Upper lobe of left lung (tissue), 6 donors: ENCODE measurements around the gene APOBEC3F. TPM values are rescaled to one million over a fixed set of nuclear protein-coding genes. Genes with fewer than 3 reads are reported as not detected.
A peak's percentile ranks its signal among the peaks of the same experiment; 100 is the strongest.

Experiments used
- ATAC-seq, 2 donors: fragments of 200-7000 bp; cut with Tn5 transposase; one replicate each; pipeline ENCODE4 v1.9.1; 2022; ENCODE audit warnings: mild to moderate bottlenecking in 2 of 2, moderate library complexity in 2 of 2; ENCODE audit not compliant: low FRiP score in 2 of 2
- DNase-seq, 2 donors: peaks; one replicate each; pipeline ENCODE4 v3.0.0-alpha.2; 2019 to 2020
- H3K27ac ChIP-seq, 4 donors: fragments of 200-600 bp; sonication (generic); one replicate each; pipeline ENCODE4 v1.5.1; 2016 to 2019
- H3K27me3 ChIP-seq, 4 donors: fragments of 200-600 bp; sonication (generic); one replicate each; pipeline ENCODE4 v1.5.1; 2017 to 2019
- H3K36me3 ChIP-seq, 4 donors: fragments of 200-600 bp; sonication (generic); one replicate each; pipeline ENCODE4 v1.5.1; 2016 to 2019
- H3K4me1 ChIP-seq, 4 donors: fragments of 200-600 bp; sonication (generic); one replicate each; pipeline ENCODE4 v1.5.1; 2018 to 2019
- H3K4me3 ChIP-seq, 4 donors: fragments of 200-600 bp; sonication (generic); one replicate each; pipeline ENCODE4 v1.5.1; 2017 to 2019; ENCODE audit warnings: mild to moderate bottlenecking in 2 of 4, moderate library complexity in 1 of 4
- H3K9me3 ChIP-seq, 4 donors: fragments of 200-600 bp; sonication (generic); one replicate each; pipeline ENCODE4 v1.5.1; 2018 to 2019
- CTCF ChIP-seq, 6 experiments: fragments of 450-650 bp in 4 of 6; fragments of 200-600 bp in 2 of 6; sonication (generic) in 2 of 6; IDR thresholded peaks; one replicate each; pipeline ENCODE4 v1.5.1; 2016 to 2019; ENCODE audit warnings: antibody characterized with exemption in 6 of 6
- EP300 ChIP-seq, 4 donors: sonication (generic); formaldehyde crosslinking; IDR thresholded peaks; one replicate each; pipeline ENCODE4 v1.5.1; 2017; ENCODE audit warnings: antibody characterized with exemption in 4 of 4, control low read depth in 2 of 4
- POLR2A ChIP-seq, 4 donors: fragments of 450-650 bp; IDR thresholded peaks; one replicate each; pipeline ENCODE4 v1.5.1; 2016 to 2017; ENCODE audit warnings: antibody characterized with exemption in 4 of 4, mild to moderate bottlenecking in 2 of 4
- POLR2AphosphoS5 ChIP-seq, 2 donors: sonication (generic); formaldehyde crosslinking; IDR thresholded peaks; one replicate each; pipeline ENCODE4 v1.5.1; 2017; ENCODE audit warnings: antibody characterized with exemption in 2 of 2
- WGBS, 2 donors: methylation state at CpG; one replicate each; pipeline ENCODE4 v1.1.5; 2017 to 2018; 5-methylcytosine and 5-hydroxymethylcytosine counted together
- total RNA-seq, 6 donors: library from RNA; depleted of rRNA in 4 of 6; stranded (reverse); fragments of >200 nt in 4 of 6; gene quantifications; one replicate each; pipeline versions ENCODE4 v1.1.0 to v1.2.1, GENCODE V29; 2016 to 2021
- donor health status: DM: no; HTN: no; CAD: no; lungs with moderate emphysema.
- donor health status: DM: no; HTN: yes; CAD: no; lungs with severe emphysema.

Gene APOBEC3F
- total RNA-seq, 6 donors from 2014 or later = 4.0 to 12.0 (median 6.5) TPM

- H3K36me3 ChIP-seq = no peaks in the 10 kb centered on the region
- no peak for ATAC-seq
- H3K4me3 ChIP-seq = no peak overlapping the region
- TF ChIP-seq POLR2A (IDR thresholded peaks at IDR 0.05) (no peak), CTCF (IDR thresholded peaks at IDR 0.05) (no peak), EP300 (IDR thresholded peaks at IDR 0.05) (no peak), POLR2AphosphoS5 (IDR thresholded peaks at IDR 0.05) (no peak)
- peaks cover 0 to 8% (median 0%) of the 10 kb centered on the region in 4 donors for H3K4me1 ChIP-seq
- WGBS, 2 donors = 68 to 74% methylated on average over 19 to 23 of the region's 23 CpGs
- H3K27me3 ChIP-seq = no peaks in the 10 kb centered on the region
- peak overlapping the region; percentile 7 to 64 (median 44) for H3K27ac ChIP-seq
- H3K9me3 ChIP-seq = no peaks in the 10 kb centered on the region
- no peak for DNase-seq
Observed at GRCh38 chr22:39091126-39092081, 50.7 kb downstream of the APOBEC3F start.

GRCh38 chr22:39092111-39092862 is 51.6 kb downstream of the APOBEC3F start:
- ATAC-seq (no peak), DNase-seq (no peak)
- Histone ChIP-seq H3K4me1 (peaks cover 4 to 16% (median 7%) of the 10 kb centered on the region in 4 donors), H3K4me3 (no peak overlapping the region), H3K27me3 (no peaks in the 10 kb centered on the region), H3K9me3 (no peaks in the 10 kb centered on the region), H3K27ac (peak overlapping the region; percentile 7 to 64 (median 44)), H3K36me3 (no peaks in the 10 kb centered on the region)
- TF ChIP-seq POLR2AphosphoS5 (IDR thresholded peaks at IDR 0.05) (no peak), CTCF (IDR thresholded peaks at IDR 0.05) (no peak)
- 47 to 62% methylated on average over 8 of the region's 8 CpGs for WGBS, 2 donors

DNA sequence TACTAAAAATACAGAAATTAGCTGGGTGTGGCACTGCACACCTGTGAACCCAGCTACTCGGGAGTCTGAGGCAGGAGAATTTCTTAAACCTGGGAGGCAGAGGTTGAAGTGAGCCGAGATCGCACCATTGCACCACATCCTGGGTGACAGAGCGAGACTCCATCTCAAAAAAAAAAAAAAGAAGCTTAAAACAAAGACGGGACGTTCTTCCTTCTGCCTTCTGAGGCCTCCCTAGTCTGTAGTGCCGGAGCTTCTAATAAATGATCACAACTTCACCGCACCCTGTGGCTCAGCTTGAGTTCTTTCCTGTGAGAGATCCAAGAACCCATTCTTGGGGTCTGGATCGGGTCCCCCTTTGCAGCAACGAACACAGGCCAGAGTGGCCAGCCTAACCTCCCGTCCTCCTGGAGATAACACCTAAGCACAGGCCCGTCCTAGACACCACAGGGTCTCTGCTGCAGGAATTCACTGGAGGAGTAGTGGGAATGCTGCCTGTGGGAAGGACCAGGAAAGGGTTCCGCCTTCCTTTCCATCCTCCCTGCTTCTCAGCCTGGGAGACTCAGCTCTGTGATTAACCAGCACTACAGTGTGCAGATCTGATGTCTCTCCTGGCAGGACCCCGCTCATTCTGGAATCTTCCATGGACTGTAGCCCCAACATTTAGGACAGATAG is 54.2 kb downstream of the APOBEC3F start:
- Histone ChIP-seq H3K4me3 (no peak overlapping the region), H3K27me3 (no peaks in the 10 kb centered on the region), H3K36me3 (no peaks in the 10 kb centered on the region), H3K4me1 (peaks cover 7 to 16% (median 12%) of the 10 kb centered on the region in 4 donors), H3K9me3 (no peaks in the 10 kb centered on the region), H3K27ac (peak overlapping the region in 2 of 4 donors; percentile 30 to 69)
- DNase-seq (no peak), ATAC-seq (no peak)
- no peak for TF ChIP-seq EP300 (IDR thresholded peaks at IDR 0.05)
- no peak for TF ChIP-seq POLR2AphosphoS5 (IDR thresholded peaks at IDR 0.05)
- no peak for TF ChIP-seq POLR2A (IDR thresholded peaks at IDR 0.05)
- TF ChIP-seq CTCF (IDR thresholded peaks at IDR 0.05) = no peak
- 77 to 83% methylated on average over 14 of the region's 14 CpGs for WGBS, 2 donors

DNA sequence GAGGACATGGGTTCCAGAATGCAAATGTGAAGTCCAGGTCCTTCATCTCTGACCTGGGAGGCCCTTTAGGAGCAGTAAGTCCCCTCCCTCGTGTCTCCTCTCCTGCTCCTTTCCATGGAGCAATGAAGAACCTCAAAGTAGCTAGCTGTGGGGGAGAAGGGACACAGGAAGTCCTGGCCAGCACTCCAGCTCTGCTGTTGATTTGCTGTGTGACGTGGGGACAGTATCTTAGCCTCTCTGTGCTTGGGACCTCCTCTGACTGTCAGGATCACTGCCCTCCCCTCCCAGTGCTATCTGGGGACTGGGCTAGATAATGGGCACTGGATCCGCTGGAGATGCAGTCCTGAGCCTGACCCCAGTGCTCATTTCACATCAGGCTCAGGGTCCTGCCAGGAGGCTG is 55.3 kb downstream of the APOBEC3F start:
- ATAC-seq = no peak
- no peaks in the 10 kb centered on the region for H3K9me3 ChIP-seq
- H3K4me1 ChIP-seq = peaks cover 7 to 16% (median 12%) of the 10 kb centered on the region in 4 donors
- H3K27ac ChIP-seq = peak overlapping the region in 1 of 4 donors; percentile 30
- no peak for DNase-seq
- H3K27me3 ChIP-seq = no peaks in the 10 kb centered on the region
- TF ChIP-seq EP300 (IDR thresholded peaks at IDR 0.05) = no peak
- TF ChIP-seq POLR2AphosphoS5 (IDR thresholded peaks at IDR 0.05) = no peak
- no peak for TF ChIP-seq POLR2A (IDR thresholded peaks at IDR 0.05)
- no peak for TF ChIP-seq CTCF (IDR thresholded peaks at IDR 0.05)
- H3K4me3 ChIP-seq = no peak overlapping the region
- 83 to 84% methylated on average over 2 to 3 of the region's 3 CpGs for WGBS, 2 donors
- no peaks in the 10 kb centered on the region for H3K36me3 ChIP-seq
